HL-60 (cell line): ENCODE measurements around the gene CBLN3.

Experiments
- CTCF ChIP-seq: IDR thresholded peaks from one replicate; pipeline ENCODE4 v1.5.1; 2011; ENCODE audit warnings: low read length, control low read depth, inconsistent platforms; ENCODE audit not compliant: insufficient read depth
- POLR2AphosphoS5 ChIP-seq: IDR thresholded peaks from 2 replicates; pipeline ENCODE4 v1.6.1; 2012; ENCODE audit warnings: low read depth
- SPI1 ChIP-seq: IDR thresholded peaks from 2 replicates; pipeline ENCODE4 v1.6.1; 2012; ENCODE audit warnings: low read depth, mild to moderate bottlenecking, borderline replicate concordance

DNA sequence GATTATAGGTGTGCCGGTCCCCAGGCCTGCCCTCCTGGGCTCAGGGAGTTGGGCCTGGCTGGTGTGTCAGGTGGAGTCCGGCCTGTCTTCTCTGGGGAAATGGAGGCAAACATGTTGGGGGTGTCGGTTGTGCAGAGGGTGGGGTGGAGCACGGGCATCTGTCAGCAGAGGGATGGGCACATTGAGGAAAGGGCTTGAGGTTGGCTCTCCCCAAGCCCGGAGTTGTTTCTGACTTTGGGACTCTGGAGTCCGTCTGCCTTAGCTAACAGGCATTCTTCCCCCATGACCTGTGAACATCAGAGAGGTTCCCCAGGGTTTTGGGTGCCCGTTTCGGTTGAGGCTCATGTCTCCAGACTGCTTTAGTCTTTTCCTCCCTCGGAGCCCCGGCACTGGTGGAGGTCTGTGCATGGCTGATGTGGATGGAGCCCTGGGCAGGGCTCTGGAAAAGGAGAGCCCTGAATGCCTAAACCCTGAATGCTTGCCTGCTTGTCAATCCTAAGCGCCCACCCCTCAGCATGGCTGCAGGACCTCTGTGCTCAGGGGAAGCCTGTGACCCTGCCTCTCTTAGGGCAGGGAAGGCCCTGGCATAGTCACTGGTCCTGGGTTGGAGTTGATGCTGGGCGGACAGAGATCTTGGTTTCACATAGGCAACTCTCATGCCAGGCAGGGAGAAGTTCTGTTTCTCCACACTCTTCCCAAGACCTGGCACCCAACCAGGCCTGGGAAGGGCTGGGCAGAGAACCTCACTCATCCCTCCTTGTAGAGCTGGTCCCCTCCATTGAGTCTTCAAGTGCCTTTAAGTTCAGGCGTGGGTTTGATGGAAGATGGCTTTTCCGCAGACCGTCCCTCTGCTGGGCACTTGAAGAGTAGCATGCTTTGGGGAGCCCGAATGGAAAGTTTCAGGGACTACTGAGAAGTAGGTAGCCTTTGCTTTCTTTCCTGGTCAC lies 17.8 kb downstream of the CBLN3 start:
- peak; percentile 73 for TF ChIP-seq CTCF
- TF ChIP-seq POLR2AphosphoS5: no peak
- TF ChIP-seq SPI1: no peak
